Glutamatergic neuron (in vitro differentiated cells): ENCODE results near the gene PITPNM2. TPM values are rescaled to one million over a fixed set of nuclear protein-coding genes. Genes with fewer than 3 reads are reported as not detected.
"Not testable (repeated sequence)": the region's sequence is repeated elsewhere in the genome, so short reads cannot be mapped to it uniquely, and the experiment has no call there.

ENCODE experiments used
- DNase-seq: peaks from one replicate; pipeline ENCODE4 v3.0.0; 2022
- H3K27ac Mint-ChIP-seq: one replicate; pipeline ENCODE4 v1.8.0; 2020; ENCODE audit warnings: mild to moderate bottlenecking, mixed read lengths, inconsistent platforms; ENCODE audit not compliant: unreplicated experiment
- H3K27me3 Mint-ChIP-seq: one replicate; pipeline ENCODE4 v1.8.0; 2020; ENCODE audit warnings: mild to moderate bottlenecking, moderate library complexity, mixed read lengths, inconsistent platforms; ENCODE audit not compliant: unreplicated experiment
- H3K36me3 Mint-ChIP-seq: one replicate; pipeline ENCODE4 v1.8.0; 2020; ENCODE audit warnings: mild to moderate bottlenecking, mixed read lengths, inconsistent platforms; ENCODE audit not compliant: unreplicated experiment
- H3K4me1 Mint-ChIP-seq: one replicate; pipeline ENCODE4 v1.8.0; 2020; ENCODE audit warnings: mild to moderate bottlenecking, low read depth, mixed read lengths, inconsistent platforms; ENCODE audit not compliant: unreplicated experiment
- H3K4me3 Mint-ChIP-seq: one replicate; pipeline ENCODE4 v1.8.0; 2020; ENCODE audit warnings: mild to moderate bottlenecking, mixed read lengths, inconsistent platforms; ENCODE audit not compliant: unreplicated experiment
- H3K9me3 Mint-ChIP-seq: one replicate; pipeline ENCODE4 v1.8.0; 2020; ENCODE audit warnings: mild to moderate bottlenecking, moderate library complexity, mixed read lengths, inconsistent platforms; ENCODE audit not compliant: unreplicated experiment
- total RNA-seq: library from RNA; stranded (reverse); fragmentation: NEBNext Ultra II Directional; extraction: Animal tissue kit (Norgen Biotek cat#: 25700); gene quantifications from one replicate; pipeline ENCODE4 v1.2.1, GENCODE V29; 2021; ENCODE audit not compliant: unreplicated experiment
- TF ChIP-seq, protein P1 (sequence below): fragments of 200-600 bp; sonication (generic); IDR thresholded peaks from one replicate; pipeline ENCODE4 v1.5.0; 2021; ENCODE audit not compliant: partially characterized antibody, unreplicated experiment

PITPNM2 gene
- total RNA-seq, 1 donor from 2014 or later: 19.6 TPM

GRCh38 chr12:123105211-123105826, 45.6 kb downstream of the PITPNM2 start:
- Mint-ChIP-seq H3K9me3 (peaks cover 3% of the 10 kb centered on the region), H3K27ac (no peak overlapping the region), H3K4me3 (no peak overlapping the region), H3K36me3 (no peaks in the 10 kb centered on the region), H3K27me3 (peaks cover 4% of the 10 kb centered on the region), H3K4me1 (peaks cover 34% of the 10 kb centered on the region)
- DNase-seq: no peak
- TF ChIP-seq, protein P1, sequence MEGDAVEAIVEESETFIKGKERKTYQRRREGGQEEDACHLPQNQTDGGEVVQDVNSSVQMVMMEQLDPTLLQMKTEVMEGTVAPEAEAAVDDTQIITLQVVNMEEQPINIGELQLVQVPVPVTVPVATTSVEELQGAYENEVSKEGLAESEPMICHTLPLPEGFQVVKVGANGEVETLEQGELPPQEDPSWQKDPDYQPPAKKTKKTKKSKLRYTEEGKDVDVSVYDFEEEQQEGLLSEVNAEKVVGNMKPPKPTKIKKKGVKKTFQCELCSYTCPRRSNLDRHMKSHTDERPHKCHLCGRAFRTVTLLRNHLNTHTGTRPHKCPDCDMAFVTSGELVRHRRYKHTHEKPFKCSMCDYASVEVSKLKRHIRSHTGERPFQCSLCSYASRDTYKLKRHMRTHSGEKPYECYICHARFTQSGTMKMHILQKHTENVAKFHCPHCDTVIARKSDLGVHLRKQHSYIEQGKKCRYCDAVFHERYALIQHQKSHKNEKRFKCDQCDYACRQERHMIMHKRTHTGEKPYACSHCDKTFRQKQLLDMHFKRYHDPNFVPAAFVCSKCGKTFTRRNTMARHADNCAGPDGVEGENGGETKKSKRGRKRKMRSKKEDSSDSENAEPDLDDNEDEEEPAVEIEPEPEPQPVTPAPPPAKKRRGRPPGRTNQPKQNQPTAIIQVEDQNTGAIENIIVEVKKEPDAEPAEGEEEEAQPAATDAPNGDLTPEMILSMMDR: no peak

DNA sequence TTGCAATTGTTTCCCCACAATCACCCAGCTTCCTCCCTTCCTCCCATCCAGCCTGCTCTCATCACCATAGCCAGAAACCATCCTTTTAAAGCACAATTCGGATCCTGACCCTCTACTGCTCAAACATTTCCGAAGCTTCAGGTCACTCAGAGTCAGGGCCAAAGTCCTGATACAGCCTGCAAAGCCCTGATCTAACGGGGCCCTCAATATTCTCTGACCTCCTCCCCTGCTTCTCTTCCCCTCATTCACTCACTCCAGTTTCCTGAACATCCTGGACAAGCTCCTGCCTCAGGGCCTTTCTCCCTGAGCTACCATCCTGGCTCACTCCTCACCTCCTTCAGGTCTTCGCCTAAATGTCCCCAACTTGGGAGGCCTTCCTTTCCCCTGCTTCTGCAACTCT, 46.1 kb downstream of the PITPNM2 start:
- Mint-ChIP-seq H3K27ac (no peak overlapping the region), H3K4me3 (no peak overlapping the region), H3K9me3 (peaks cover 3% of the 10 kb centered on the region), H3K27me3 (peaks cover 4% of the 10 kb centered on the region), H3K36me3 (no peaks in the 10 kb centered on the region), H3K4me1 (peaks cover 38% of the 10 kb centered on the region)
- TF ChIP-seq, protein P1: no peak
- no peak for DNase-seq

DNA sequence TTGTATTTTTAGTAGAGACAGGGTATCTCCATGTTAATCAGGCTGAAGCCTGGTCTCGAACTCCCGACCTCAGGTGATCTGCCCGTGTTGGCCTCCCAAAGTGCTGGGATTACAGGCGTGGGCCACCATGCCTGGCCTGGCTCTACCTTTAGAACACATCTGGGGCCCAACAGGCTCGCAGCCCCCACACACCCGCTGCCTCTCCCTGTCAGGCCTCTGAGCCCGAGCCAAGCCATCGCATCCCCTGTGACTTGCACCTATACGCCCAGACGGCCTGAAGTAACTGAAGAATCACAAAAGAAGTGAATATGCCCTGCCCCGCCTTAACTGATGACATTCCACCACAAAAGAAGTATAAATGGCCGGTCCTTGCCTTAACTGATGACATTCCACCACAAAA, 46.8 kb downstream of the PITPNM2 start:
- H3K27me3 Mint-ChIP-seq, H3K36me3 Mint-ChIP-seq, H3K27ac Mint-ChIP-seq, H3K9me3 Mint-ChIP-seq, H3K4me3 Mint-ChIP-seq, DNase-seq: not testable (repeated sequence)
- peaks cover 45% of the 10 kb centered on the region for H3K4me1 Mint-ChIP-seq

DNA sequence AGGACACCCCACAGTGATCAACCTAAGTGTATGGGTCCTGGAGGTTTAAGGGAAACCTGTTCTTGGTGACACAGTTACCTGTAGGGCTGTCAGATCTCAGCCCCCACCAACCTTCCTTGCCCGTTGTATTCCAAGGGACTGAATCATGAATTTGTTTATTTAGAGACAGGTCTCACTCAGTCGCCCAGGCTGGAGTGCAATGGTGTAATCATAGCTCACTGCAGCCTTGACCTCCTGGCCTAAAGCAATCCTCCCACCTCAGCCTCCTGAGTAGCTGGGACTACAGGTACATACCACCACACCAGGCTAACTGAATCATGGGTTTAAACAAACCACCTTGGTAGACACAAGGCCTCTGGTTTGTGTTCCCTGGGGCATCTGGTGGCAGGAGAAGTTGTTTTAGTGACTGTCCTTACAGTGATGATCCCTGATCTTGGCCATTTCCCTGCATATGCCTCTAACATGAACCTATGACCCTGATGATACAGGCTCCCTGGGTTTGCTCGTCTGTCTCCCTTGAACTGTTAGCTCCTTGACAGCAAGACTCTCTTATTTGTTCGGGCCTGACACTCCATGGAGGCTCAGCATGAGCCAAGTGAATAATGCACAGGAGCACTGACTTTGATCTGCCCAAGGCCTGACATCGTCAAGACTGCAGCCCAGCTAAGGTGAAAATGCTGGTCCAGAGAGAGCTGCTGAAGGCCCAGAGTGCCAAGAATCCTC, 47.9 kb downstream of the PITPNM2 start:
- H3K27me3 Mint-ChIP-seq: peaks cover 11% of the 10 kb centered on the region
- TF ChIP-seq, protein P1: no peak
- H3K27ac Mint-ChIP-seq: no peak overlapping the region
- no peak for DNase-seq
- H3K4me3 Mint-ChIP-seq: no peak overlapping the region
- H3K9me3 Mint-ChIP-seq: peaks cover 10% of the 10 kb centered on the region
- H3K36me3 Mint-ChIP-seq: no peaks in the 10 kb centered on the region
- peaks cover 55% of the 10 kb centered on the region for H3K4me1 Mint-ChIP-seq

GRCh38 chr12:123102366-123102765, 48.5 kb downstream of the PITPNM2 start:
- H3K9me3 Mint-ChIP-seq: peaks cover 13% of the 10 kb centered on the region
- H3K27me3 Mint-ChIP-seq: peaks cover 15% of the 10 kb centered on the region
- no peaks in the 10 kb centered on the region for H3K36me3 Mint-ChIP-seq
- H3K27ac Mint-ChIP-seq: no peak overlapping the region
- H3K4me3 Mint-ChIP-seq: no peak overlapping the region
- H3K4me1 Mint-ChIP-seq: peaks cover 60% of the 10 kb centered on the region
- no peak for DNase-seq
- TF ChIP-seq, protein P1: no peak
